Mesenteric fat pad (tissue), 1 donor: ENCODE measurements around the gene BABAM1. TPM values are rescaled to one million over a fixed set of nuclear protein-coding genes. Genes with fewer than 3 reads are reported as not detected.

Experiments
- DNase-seq: peaks from one replicate; pipeline ENCODE4 v3.0.0-alpha.2; 2020; ENCODE audit warnings: low spot score
- total RNA-seq: library from RNA; stranded (reverse); fragmentation: NEBNext Ultra II Directional; extraction: Animal tissue kit (Norgen Biotek cat#: 25700); gene quantifications from one replicate; pipeline ENCODE4 v1.2.1, GENCODE V29; 2021
- donor health status: DM: yes; HTN: yes; CAD: no.

Gene BABAM1
- total RNA-seq, 1 donor from 2014 or later: 66.0 TPM

DNA sequence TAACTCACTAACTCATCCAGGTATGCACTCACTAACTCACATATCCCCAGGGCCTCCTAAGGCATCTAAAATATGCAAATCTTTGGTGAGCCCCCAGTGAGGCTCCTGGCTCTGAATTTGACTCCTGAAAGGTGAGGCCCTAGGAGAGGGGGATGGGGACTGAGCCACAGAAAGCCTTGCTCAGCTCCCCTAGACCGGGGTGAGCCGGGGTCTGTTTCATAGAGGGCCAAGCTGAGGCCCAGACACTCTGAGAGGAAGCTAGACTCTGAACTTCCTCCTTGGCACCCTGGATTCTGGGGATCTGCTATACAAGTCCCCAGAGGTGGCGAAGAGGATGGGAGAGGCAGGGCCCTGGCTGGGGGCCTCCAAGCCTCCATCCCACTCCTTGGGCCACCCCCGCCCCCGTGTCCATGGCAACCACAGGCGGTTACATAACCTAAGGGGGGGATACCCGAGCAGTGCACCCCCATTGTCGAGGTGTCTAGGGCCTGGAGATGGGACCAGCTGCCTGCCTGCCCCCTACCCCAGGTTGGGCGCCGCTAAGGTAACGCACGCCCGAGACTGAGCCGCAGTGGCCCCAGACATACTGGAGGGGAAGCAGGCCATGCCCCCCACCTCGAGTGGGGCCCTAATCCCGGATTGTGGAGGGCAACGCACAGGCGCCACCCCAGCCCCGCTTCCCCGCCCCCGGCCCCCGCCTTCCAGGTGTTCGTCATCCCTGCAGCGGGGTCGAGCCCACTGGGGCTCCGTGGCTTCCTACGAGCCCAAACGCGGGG is 35.3 kb downstream of the BABAM1 start:
- DNase-seq: no peak

DNA sequence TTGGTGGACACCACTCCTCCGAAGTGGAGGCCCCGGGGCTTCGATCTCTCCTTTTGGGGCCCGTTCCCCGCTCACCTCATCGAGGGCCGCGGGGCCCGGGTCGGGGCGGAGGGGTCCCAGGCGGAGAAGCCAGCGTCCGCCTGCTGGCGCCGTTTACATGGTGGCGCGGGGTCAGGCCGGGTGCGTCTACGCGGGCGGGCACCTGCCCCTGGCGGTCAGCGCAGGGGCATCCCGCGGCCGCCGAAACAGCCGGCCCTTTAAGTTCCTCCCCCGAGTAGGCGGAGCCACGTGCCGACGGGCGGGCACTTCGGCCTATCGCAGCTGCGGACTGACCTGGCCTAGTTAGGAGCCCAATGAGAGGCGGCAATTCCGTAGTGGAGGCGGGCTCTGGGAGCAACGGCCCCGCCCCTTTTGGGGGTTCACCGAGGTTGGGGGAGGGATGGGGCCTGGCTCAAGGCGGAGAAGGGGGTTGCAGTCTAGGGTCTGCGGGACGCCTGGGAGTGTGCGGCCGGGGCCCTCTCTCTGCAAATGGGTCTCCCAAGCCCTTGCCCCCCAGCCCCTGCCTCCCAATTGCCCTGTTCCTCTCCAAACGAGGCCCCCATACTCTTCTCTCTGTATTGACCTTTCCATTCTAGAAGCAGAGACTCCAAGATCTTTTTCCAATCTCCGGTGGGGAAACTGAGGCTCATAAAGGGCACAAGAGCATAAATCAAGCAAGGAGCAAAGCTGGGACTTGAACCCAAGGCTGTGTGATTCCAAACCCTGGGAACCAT is 36.1 kb downstream of the BABAM1 start, which contains the start of gene ABHD8:
Gene ABHD8, minus strand, starts transcription at position 259 of the 773 bp plus-strand sequence. CDS start 1,809 bp downstream, outside the sequence.
- DNase-seq: peak; percentile 98

DNA sequence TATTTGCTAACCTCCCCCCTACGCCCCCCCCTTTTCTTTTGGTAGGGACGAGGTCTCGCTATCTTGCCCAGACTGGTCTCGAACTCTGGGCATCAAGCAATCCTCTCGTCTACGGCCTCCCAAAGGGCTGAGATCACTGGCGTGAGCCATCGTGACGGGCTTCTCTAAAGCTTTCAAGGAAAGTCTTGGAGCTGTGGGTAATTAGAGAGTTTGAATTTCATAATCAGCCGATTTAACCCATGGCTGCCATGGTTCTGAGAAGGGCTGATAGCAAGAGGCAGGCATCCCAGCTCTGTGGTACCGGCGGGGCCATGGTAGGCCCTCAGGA is 36.7 kb downstream of the BABAM1 start:
- no peak for DNase-seq

DNA sequence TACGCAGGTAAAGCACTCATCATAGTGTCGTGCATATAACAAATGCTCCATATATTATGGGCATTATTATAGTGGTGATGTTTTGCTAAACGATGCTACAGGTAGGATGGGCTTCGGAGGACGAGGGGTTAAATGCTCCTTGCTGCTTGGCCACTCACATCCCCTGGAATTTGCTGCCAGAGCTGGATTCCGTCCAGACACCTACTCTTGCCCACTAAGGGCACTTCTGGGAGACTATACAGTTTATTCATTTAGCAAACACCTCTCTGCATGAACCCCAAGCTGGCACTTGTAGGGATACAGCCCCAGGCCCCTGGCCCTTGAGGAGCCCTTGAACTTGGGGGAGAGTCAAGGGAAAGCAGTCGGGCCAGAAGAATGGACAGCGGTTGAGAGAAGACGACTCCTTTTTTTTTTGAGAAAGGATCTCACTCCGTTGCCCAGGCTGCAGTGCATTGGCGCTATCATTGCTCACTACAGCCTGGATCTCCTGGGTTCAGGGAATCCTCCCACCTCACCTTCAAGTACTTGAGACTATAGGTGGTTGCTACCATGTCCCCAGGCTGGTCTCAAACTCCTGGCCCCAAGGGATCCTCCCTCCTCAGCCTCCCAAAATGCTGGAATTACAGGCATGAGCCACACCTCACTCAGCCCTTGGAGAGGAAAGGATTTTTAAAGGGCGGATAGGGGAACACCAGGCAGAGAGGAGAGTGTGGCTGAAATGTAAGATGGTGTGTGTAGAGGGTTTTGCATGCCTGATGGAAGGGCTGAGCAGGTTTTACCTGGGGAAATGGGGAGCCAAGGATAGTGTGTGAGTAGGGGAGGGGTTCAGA is 37.4 kb downstream of the BABAM1 start:
- DNase-seq: no peak

DNA sequence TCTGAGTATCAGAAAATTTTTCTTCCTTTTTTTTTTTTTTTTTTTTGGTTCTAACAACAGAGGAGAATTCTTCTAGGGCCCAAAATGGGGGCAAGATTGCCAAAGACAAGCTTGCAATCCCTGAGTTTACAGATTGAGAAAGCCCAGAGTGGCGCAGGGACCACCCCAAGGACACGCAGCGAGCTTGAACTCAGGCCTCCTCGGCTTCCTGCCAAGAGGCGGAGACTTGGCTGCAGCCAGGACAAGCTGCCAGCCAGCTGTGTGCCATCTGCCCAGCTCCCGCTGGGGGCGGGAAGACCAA is 37.9 kb downstream of the BABAM1 start:
- no peak for DNase-seq

DNA sequence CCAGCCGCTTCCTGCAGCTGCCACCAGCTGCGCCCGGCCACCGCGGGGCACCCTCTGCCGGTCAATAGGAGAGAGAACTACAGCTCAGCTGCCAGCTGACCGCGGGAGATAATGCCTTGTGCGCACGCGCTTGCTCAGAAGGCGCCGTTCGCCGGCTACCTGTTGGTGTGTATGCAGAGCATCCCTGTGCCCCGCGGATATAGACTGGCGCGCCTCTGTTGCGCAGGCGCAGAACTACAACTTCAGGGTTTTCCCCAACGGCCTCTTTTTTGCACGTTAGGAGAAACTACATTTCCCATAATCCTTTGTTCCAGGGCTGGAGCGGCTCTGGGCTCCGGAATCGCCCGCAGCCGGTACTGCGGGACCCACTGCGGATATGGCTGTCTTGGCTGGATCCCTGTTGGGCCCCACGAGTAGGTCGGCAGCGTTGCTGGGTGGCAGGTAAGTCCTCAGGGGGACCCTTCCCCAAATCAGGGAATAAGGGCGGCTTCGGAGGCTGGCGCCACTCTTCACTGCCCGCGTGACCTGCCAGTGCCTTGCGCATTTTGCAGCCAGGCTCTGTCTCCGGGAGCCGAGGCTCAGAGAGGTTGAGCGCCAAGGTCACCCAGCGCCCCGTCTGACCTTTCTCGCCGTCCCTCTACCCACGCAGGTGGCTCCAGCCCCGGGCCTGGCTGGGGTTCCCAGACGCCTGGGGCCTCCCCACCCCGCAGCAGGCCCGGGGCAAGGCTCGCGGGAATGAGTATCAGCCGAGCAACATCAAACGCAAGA is 38.5 kb downstream of the BABAM1 start, which contains the start of gene MRPL34:
Gene MRPL34, plus strand, starts transcription at position 356 of the 768 bp plus-strand sequence. Its CDS starts 21 bp downstream, at position 377.
- DNase-seq: peak; percentile 97

DNA sequence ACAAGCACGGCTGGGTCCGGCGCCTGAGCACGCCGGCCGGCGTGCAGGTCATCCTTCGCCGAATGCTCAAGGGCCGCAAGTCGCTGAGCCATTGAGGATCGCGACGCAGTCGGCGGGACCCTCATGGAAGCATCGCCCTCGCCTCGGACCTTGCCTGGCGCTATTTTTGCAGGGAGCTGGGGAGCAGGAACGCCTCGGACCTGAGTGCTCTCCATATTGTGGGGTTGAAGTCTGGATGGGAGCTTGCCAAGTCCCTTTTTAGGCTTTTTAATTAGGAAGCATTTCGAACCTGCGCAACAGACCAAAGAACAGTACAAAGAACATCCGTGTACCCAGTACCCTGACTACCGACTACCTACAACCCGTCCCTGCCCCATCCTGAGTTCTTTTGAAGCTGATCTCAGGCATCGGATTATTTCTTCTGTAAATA is 39.1 kb downstream of the BABAM1 start:
- no peak for DNase-seq

DNA sequence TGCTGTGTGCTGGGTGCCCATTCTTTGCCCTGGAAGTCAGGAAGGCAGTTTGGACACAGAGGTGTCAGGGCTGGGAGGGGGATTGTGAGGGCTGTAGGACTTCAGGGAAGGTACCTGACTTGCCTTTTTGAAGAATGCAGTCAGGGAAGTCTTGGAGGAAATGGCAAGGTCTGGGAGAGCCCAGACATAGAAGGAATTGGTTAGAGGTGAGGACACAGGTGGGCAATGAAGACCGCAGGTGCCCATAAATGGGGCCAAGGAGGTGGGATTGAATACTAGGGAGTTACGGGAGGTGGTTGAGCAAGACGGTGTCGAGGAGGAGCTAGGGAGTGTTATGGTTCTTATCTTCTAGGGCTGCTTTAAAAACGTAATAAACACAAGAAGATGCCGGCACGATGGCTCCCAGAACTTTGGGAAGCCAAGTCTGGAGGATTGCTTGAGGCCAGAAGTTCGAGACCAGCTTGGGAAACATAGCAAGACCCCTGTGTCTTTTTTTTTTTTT is 40.7 kb downstream of the BABAM1 start:
- DNase-seq: no peak

DNA sequence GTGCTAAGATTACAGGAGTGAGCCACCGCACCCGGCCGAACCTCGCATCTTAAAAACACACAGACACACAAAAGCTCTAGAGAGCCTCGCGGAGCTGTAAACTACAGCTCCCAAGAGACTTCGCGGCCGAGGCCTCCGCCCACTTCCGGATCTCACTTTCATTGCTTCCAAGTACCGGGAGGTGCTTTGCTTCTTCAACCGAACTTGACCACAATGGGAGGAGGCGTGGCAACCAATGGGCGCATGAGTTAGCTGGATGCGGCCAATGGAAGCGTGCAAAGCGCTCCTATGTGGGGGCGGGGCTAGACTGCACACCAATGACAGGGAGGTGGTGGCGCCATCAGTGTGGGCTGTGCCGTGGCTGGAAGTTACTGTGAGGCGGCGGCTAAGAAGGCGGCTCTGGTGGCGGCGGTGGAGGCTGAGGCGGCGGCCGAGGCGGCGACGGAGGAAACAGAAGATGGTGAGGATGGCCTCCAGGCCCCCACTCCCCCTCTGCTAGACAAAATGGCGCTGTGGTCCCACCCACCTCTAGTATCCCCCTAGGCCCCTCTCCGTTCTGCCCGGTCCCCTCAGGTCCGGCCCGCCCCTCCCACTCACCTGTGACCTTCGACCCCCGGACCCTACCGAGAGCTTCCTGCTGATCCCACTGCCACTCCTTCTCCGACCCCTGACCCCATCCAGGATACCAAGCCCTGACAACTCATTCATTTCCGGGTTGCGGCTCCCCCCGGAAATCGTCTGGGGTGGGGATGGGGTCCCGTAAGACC is 42.1 kb downstream of the BABAM1 start, which contains the start of gene DDA1:
Gene DDA1, plus strand, starts transcription at position 366 of the 767 bp plus-strand sequence. Its CDS starts 92 bp downstream, at position 458.
- peak; percentile 98 for DNase-seq

DNA sequence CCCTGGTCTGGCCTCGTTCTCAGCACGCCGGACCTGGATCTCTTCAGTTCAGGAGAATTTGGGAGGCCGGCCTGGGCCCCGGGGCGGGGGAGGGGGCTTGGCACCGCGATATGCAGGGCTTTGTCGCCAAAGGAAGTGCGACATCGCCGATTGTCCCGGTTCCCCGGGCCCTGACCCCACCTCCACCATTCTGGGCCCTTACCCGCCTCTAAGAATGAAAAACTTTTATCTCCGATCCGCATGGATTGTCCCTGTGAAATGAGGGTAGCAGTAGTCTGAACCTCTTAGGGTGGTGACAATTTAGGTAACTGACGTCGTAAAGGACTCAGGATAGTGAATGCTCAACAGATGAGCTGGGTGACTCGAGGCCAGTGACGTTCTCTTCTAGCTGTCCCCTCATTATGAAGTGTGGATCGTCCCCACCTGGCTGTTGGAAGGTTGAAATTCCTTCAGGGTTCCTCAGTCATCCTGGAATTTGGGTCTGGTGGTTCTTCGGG is 42.8 kb downstream of the BABAM1 start:
- DNase-seq: no peak

DNA sequence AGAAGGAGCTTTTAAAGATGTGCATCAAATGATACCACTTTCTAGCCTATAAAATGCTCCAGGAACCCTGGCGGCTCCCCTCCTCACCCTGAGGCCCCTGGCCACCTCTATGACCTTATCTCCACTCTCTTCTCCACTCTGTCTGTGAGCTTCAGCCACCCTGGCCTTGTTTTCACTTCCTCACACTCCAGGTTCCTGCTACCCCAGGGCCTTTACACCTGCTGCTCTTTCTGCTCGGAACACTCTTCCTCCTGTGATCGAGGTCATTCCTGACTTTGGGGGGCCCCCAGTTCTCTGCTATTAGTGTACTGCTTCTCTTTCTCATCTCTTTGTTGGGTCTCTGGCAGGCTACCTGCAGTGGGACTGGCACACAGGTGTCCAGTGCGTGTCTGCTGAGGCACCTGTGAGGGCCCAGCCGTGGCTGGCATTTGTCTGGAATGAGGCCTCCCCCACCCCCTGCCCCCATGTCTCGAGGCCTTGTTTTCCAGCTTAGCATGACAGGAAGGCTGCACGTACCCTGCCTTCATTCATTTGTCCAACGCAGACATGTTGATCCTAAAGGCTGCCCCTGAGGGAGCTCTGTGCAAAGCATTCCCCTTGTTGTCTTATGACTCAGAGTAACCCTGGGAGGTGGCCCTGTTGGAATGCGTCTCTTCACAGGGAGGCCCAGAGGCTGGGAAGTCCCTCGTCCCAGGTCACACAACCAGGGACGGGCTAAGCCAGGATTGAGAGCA is 44.4 kb downstream of the BABAM1 start:
- no peak for DNase-seq

DNA sequence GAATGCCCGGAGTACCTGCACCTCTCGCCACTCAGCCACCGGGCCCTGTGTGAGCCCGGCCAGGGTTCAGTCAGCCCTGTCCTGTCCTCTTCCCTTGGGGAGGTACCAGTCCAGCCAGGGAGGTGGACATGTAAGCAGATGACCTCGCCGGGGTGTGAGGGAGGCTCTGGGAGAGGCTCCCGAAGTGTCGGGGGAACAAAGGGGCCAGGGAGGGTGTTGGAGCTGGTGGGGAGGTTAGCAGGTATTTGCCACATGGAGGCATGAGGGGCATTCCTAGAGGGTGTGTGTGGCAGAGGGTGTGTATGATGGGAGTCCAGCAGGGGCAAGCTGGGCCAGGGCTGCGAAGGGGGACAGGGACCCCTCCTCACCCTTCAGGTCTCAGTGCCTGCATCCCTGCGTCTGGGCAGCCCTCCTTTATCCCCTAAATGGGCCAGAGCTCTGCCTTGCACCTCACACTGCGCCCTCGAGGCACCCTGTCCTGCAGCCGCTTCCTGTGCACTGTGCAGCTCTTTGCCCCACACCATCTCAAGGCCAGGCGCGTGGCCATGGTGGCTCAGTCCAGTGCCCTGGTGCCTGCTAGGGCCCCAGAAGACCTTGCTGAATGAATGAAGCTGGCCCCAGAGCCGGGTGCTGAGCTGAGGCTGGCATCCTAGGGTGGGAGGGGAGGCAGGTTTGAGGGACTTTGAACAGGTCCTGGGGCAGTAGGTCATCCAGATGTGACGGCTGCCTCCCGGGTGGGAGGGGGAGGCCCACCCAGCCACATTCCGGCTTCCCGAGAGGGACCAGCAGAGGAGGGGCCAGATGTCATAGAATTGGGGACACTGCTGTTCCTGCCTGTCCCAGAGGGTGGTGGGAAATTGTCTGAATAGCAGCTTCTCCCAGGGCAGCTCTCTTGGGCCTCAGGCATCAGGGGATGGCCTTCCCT is 45.2 kb downstream of the BABAM1 start:
- DNase-seq: no peak

DNA sequence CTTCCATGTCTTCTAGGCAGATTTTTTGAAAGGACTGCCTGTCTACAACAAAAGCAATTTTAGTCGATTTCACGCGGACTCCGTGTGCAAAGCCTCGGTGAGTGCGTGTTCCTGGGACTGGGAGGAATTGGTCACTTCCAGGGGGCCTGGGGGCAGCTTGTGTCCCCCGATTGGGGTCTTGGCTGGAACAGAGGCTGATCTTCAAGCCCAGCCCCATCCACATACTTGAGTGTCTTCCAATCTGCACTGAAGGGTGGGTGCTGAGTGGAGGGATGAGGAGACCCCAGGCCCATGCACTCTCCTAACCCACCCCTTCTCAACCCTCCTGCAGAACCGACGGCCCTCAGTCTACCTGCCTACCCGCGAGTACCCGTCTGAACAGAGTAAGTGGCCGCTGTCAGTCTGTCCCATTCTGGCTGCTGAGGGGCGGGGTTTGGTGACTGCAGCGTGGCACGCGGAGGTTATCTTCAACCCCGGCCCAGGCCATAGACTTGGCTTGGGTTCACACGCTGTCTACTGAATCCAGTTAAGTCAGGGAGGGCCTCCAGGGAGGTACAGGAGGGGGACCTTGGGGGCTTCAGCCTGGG is 46.9 kb downstream of the BABAM1 start:
- no peak for DNase-seq

DNA sequence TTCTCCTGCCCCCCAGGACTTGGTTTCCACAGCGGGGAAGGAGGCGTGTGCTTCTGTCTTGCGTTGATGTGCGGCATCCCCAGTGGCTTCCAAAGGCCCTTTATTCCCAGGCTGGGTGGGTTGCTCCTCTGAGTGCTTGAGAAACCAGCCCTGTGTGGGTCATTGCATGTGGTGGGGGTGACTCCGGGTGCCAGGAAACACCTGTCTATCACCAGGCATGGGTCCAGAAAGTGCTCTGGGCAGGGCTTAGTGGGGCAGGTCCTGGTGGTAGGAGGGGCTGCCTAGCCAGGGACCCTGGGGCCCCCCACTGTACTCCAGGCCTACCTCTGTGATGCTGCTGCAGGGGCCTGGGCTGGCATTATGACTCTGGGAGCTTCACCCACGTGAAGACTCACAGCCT is 51.7 kb downstream of the BABAM1 start:
- no peak for DNase-seq

DNA sequence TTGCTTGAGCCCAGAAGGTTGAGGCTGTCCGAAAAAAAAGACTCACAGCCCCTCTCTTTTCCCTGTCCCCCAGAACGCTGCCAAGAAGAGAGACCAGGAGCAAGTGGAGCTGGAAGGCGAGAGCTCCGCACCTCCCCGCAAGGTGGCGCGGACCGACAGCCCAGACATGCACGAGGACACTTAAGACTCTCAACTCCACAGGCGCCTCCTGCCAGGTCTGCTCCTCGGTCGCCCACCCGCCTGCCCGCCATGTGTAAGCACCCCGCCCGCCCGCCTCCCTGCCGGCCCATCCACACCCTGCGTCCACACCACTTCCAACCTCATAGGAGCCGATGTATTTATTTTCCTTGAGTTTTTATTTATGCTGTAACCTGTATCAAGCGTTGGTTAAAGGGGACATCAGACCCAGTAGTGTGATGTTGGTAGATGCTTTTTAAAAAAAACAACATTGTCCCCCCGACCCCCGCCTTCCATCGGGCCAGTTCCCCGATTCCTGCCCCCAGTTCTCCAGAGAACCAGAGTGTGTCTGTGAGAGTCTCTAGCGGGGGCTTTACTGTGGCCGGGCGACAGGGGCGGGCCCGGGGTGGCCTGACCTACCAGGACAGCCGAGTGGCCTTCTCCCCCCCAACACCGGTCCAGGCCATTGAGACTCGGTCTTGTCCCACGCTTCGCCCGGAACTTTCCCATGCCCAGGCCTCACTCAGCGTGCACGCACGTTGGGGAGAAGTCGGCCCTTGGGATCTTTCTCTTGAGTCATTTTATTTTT is 52.4 kb downstream of the BABAM1 start:
- DNase-seq: no peak

DNA sequence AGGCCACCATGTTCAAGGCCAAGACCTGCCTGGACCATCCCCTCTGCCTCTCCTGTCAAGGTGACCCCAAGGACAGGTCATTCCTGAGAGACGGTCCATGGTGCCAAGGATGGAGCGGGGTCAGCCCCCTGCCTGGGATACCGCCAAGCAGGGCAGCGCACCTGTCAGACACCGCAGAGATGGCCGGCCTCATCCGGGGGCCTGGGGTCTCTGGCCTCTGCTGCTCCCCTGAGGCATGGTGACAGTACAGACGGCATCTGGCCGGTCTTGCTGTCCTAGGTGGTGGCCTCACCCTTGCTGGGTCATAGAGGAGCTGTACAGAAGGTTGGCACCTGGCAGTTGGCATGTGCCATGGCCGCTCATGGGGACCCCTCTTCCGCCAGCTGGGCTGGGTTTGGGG is 53.2 kb downstream of the BABAM1 start:
- no peak for DNase-seq
